GM19397 (cell line): ENCODE data around the gene TMCC2.
"Not testable (repeated sequence)": the region's sequence is repeated elsewhere in the genome, so short reads cannot be mapped to it uniquely, and the experiment has no call there.

Source experiments
- ATAC-seq: cut with Tn5 transposase; IDR thresholded peaks from one replicate; pipeline ENCODE4 v1.9.1; 2021; ENCODE audit warnings: mild to moderate bottlenecking, moderate library complexity; ENCODE audit not compliant: unreplicated experiment

The TMCC2 gene

DNA sequence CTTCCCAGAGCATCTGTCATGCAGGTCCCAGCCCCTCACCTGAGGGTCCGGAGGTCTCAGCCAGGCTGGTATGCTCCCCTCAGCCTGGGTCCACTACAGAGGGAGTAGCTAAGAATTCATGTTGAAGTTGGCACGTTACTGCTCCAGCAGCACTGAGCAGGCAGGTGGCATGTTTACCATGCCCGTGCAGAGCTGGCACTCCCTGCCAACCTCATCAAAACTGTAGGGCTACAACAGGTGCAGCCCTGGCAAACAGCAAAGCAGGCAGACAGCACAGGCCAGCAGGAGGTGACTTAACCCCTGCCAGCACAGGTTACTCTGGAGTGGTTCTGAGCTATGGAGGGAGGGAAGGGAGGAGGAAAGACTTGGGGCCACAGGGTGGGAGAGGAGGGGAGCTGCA, 47.4 kb downstream of the TMCC2 start:
- no peak for ATAC-seq

- no peak for ATAC-seq
These were observed 48.4 kb downstream of the TMCC2 start for GRCh38 chr1:205275916-205276688.

- no peak for ATAC-seq
These were observed 48.9 kb downstream of the TMCC2 start for GRCh38 chr1:205276689-205277065.

DNA sequence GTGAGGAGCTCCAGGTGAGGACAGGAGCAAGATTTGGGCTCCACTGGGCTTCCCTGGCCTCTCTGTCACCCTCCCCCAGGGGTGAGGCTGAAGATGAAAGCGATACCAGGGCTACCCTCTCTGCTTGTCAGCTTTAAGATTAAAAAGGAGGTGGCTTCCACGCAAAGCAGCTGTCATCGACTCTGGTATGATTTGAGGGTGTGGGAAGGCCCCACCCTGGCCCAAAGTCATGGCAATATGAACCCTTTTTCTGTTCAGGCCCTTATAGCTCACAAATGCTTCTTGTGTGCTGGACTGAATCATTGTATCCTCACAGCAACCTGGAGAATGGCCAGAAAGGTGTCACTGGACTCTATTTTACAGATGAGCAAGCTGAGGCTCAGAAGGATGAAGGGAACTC, 52.2 kb downstream of the TMCC2 start:
- no peak for ATAC-seq

DNA sequence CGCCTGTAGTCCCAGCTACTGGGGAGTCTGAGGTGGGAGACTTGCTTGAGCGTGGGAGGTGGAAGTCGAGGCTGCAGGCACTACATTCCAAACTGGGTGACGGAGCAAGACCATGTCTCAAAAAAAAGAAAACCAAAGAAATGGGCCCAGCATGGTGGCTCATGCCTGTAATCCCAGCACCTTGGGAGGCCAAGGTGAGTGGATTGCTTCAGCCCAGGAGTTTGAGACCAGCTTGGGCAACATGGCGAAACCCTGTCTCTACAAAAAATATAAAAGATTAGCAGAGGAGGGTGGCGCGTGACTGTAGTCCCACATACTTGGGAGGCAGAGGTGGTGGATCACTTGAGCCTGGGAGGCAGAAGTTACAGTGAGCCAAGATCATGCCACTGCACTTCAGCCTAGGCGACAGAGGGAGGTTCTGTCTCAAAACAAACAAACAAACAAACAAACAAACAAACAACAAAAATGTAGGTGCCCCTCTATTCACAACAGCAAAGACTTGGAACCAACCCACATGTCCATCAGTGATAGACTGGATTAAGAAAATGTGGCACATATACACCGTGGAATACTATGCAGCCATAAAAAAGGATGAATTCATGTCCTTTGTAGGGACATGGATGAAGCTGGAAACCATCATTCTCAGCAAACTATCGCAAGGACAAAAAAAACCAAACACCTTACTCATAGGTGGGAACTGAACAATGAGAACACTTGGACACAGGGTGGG, 53.1 kb downstream of the TMCC2 start:
- ATAC-seq = not testable (repeated sequence)

GRCh38 chr1:205283270-205284147, 55.8 kb downstream of the TMCC2 start:
- no peak for ATAC-seq

DNA sequence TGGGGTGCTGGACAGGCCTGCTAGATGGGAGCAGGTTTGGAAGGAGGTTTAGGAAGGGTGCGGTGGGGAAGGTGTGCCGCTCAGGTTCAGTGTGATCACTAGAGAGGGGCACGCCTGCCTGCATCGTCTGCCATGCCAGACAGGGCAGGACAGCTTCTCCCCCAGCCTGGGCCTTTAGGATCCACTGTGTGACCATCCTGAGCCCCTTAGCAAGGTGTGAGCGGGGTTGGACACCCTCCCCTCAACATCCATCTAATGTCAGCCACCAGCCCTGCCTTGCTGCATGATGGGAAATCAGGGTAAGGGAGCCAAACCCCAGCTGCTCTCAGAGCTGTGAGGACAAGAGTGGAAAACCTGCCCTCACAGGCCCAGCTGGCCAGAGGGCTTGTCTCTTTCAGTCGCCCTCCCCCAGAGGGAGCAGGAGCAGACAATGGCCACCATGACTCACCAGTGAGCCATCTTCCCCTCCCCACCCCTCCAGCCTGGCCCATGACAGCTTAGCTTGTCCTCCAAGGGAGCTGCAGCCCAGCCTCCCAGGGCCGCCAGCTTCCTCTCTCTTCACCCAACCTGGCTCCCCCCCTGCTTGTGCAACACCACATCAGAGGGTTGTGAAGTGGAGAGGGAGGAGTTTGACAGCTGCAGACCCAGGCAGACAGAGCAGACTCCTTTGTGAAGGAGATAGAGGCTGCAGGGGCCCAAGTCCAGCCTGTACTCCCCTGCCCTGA, 56.8 kb downstream of the TMCC2 start:
- no peak for ATAC-seq

GRCh38 chr1:205285381-205286101, 57.8 kb downstream of the TMCC2 start:
- no peak for ATAC-seq

GRCh38 chr1:205286335-205286950, 58.7 kb downstream of the TMCC2 start:
- peak; percentile 35 for ATAC-seq

GRCh38 chr1:205287076-205287475, 59.3 kb downstream of the TMCC2 start:
- no peak for ATAC-seq

DNA sequence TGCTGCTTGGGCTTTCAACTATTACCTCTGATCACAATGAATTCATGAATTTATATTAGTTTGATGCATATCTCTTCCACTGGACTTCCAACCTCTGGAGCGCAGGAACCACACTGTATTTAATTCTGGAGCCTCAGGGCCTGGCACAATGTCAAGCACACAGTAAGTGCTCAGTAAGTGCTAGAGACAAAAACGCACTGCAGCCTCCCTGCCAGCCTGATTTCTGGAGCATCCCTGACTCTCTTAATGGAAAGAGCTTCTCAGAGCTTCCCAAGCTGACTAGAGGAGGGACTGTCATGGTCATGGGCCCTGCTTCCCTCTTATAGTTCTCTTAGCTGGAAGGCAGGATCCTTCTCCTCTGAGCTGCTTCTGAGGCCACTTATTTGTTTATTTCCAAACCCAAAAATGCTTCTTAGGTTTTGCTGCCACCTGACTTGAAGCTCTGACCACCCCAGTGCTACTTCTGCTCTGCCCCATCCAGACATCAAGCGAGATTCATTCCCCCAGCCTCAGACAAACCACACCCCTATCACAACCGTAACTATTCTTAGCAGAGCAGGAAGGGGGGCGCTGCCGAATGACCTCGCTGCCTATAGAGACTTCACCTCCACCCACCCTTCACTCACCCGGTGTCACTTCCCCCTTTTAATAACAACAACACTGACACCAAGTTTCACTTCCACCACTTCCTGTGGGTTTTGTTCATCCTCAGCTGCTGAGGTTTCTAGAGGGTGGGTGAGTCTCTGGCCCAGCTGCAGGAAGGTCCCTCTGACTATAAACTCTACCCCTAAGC, 60.2 kb downstream of the TMCC2 start:
- peak; percentile 82 for ATAC-seq

GRCh38 chr1:205291596-205291995, 63.9 kb downstream of the TMCC2 start:
- ATAC-seq = no peak

DNA sequence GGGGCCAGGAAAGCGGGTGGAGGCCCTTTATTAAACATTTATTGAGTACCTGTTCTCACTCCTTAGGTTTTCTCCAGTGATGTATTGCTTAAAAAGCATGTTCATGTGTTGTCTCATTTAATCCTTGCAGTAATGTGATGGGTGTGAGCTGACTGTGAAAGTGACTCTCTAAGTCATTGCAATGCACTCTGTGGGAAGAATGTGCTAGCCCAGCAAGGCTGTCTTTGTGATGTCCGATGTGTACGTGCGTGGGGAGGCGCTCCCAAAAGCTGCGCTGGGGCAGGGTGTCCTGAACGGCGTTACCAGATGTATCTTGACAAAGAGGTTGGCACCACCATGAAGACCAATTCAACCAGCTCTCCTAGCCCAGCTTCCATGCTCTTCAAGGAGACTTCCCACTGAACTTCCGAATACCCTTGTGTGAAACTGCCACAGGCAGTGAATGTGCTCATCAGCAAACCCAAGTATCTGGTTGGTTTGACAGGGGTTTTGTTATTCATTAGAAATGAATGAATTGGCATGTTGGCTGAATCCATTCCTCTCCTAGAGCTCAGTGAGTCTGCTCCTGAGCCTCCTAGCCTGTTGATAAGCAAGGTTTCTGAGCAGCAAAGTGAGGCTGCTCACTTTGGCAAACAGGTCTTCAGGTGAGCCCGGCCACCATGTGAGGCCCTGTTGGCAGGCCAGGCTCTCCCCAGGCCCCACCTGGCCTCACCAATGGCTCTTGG, 65.8 kb downstream of the TMCC2 start:
- ATAC-seq = no peak

- no peak for ATAC-seq
These were observed 66.6 kb downstream of the TMCC2 start for GRCh38 chr1:205294175-205294917.

GRCh38 chr1:205294934-205295333, 67.2 kb downstream of the TMCC2 start:
- no peak for ATAC-seq

- ATAC-seq = no peak
These were observed 68.4 kb downstream of the TMCC2 start for GRCh38 chr1:205296154-205296553.

DNA sequence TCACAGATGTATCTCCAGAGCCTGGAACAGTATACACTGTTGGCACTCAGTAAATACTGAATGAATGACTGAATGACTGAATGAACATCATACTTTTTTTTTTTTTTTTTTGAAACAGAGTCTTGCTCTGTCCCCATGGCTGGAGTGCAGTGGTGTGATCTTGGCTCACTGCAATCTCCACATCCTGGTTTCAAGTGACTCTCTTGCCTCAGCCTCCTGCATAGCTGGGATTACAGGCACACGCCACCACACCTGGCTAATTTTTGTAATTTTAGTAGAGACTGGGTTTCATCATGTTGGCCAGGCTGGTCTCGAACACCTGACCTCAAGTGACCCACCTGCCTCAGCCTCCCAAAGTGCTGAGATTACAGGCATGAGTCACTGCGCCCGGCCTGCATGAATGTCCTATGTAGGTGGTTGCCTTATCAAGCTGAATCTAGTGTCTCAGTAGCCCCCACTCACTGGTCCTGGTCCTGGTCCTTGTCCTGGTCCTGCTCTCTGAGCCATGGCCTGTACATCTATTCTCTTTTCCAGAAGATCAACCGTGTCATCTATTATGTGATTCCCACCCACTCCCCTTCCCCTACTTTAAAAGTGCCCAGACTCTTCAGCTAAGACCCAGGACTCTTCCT, 69.9 kb downstream of the TMCC2 start:
- not testable (repeated sequence) for ATAC-seq
